OCI-LY7 (cell line): ENCODE measurements around the gene RNF223. TPM values are rescaled to one million over a fixed set of nuclear protein-coding genes. Genes with fewer than 3 reads are reported as not detected.

Experiments used
- BruUV-seq: library from RNA; stranded (reverse); fragments of 400-500 nt; replicated peaks from 2 replicates; lab custom pipeline; 2021; lab: Mats Ljungman, UMichigan
- CTCF ChIA-PET: fragments of 300-600 bp; sonication (Branson Sonifier 250); formaldehyde crosslinking; loops from one replicate; lab custom pipeline; 2022; ENCODE audit warnings: antibody characterized with exemption; ENCODE audit not compliant: unreplicated experiment; lab: Charles Lee
- POLR2A ChIA-PET: fragments of 300-600 bp; sonication (Branson Sonifier 250); formaldehyde crosslinking; loops from one replicate; lab custom pipeline; 2022; ENCODE audit warnings: antibody characterized with exemption; lab: Charles Lee
- DNase-seq: peaks from one replicate; pipeline ENCODE4 v3.0.0-alpha.2; 2015; ENCODE audit warnings: low spot score
- H2AFZ ChIP-seq: fragments of 200-600 bp; sonication (generic), shearing (Covaris generic); 2 replicates; pipeline ENCODE4 v1.6.1; 2014; ENCODE audit warnings: mild to moderate bottlenecking, antibody characterized with exemption, low read length, moderate library complexity
- H3K27ac ChIP-seq: fragments of 200-600 bp; sonication (generic); 2 replicates; pipeline ENCODE4 v1.5.1; 2014; ENCODE audit warnings: mixed run types, low read depth, mild to moderate bottlenecking, moderate library complexity, low read length, inconsistent platforms; ENCODE audit not compliant: poor library complexity, severe bottlenecking
- H3K36me3 ChIP-seq: fragments of 200-600 bp; sonication (generic); 2 replicates; pipeline ENCODE4 v1.6.1; 2014; ENCODE audit warnings: mild to moderate bottlenecking, antibody characterized with exemption, low read length, moderate library complexity, mixed read lengths; ENCODE audit not compliant: insufficient read depth
- H3K4me1 ChIP-seq: fragments of 200-600 bp; sonication (generic); 2 replicates; pipeline ENCODE4 v1.5.1; 2014; ENCODE audit warnings: mild to moderate bottlenecking, low read length; ENCODE audit not compliant: insufficient read depth, poor library complexity, severe bottlenecking
- H3K4me2 ChIP-seq: fragments of 200-600 bp; sonication (generic); 2 replicates; pipeline ENCODE4 v1.6.1; 2014; ENCODE audit warnings: mild to moderate bottlenecking, low read length
- H3K4me3 ChIP-seq: fragments of 200-600 bp; sonication (generic); 2 replicates; pipeline ENCODE4 v1.5.1; 2014; ENCODE audit warnings: mild to moderate bottlenecking, low read depth, low read length; ENCODE audit not compliant: poor library complexity, severe bottlenecking
- H3K79me2 ChIP-seq: fragments of 200-600 bp; sonication (generic); 2 replicates; pipeline ENCODE4 v1.6.1; 2016; ENCODE audit warnings: low read depth, mild to moderate bottlenecking, low read length, moderate library complexity, mixed read lengths; ENCODE audit not compliant: insufficient read depth
- H3K9me2 ChIP-seq: fragments of 200-600 bp; sonication (generic); 2 replicates; pipeline ENCODE4 v1.6.1; 2016; ENCODE audit warnings: mild to moderate bottlenecking, low read length, mixed read lengths; ENCODE audit not compliant: insufficient read depth
- H3K9me3 ChIP-seq: fragments of 200-600 bp; sonication (generic); 2 replicates; pipeline ENCODE4 v1.6.1; 2014; ENCODE audit warnings: mild to moderate bottlenecking, mixed run types, low read length, mixed read lengths
- H4K20me1 ChIP-seq: fragments of 200-600 bp; sonication (generic); 2 replicates; pipeline ENCODE4 v1.6.1; 2014; ENCODE audit warnings: mild to moderate bottlenecking, antibody characterized with exemption, low read length, moderate library complexity, mixed read lengths; ENCODE audit not compliant: insufficient read depth
- CTCF ChIP-seq: fragments of 200-600 bp; sonication (generic); conservative IDR thresholded peaks from 2 replicates; pipeline ENCODE4 v1.5.1; 2014; ENCODE audit warnings: mild to moderate bottlenecking, antibody characterized with exemption, low read length, moderate library complexity, mixed read lengths
- EZH2phosphoT487 ChIP-seq: fragments of 200-600 bp; sonication (generic); IDR thresholded peaks from 2 replicates; pipeline ENCODE4 v1.6.1; 2018; ENCODE audit warnings: low read depth, borderline replicate concordance, mild to moderate bottlenecking, mixed run types, antibody characterized with exemption, low read length, moderate library complexity, mixed read lengths
- intact Hi-C: fragments of 100-400 bp; cut with micrococcal nuclease; formaldehyde crosslinking; loops from one replicate; pipeline ENCODE4 v1.10.0; 2022; ENCODE audit not compliant: unreplicated experiment
- total RNA-seq, 2 experiments: library from RNA; depleted of rRNA in 1 of 2; stranded (reverse); fragments of >200 nt in 1 of 2; shearing (Covaris generic) in 1 of 2; gene quantifications; 2 replicates each; pipeline ENCODE4 v1.2.3, GENCODE V29; 2014 to 2022

The RNF223 gene
- total RNA-seq, 2 experiments from 2014 or later, result not detected

DNA sequence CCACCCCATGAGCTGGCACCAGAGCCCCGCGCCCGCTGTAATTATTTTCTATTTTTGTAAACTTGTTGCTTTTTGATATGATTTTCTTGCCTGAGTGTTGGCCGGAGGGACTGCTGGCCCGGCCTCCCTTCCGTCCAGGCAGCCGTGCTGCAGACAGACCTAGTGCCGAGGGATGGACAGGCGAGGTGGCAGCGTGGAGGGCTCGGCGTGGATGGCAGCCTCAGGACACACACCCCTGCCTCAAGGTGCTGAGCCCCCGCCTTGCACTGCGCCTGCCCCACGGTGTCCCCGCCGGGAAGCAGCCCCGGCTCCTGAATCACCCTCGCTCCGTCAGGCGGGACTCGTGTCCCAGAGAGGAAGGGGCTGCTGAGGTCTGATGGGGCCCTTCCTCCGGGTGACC lies 19.1 kb downstream of the RNF223 start:
- H3K27ac ChIP-seq, result no peak overlapping the region
- H3K4me1 ChIP-seq, result peaks cover 5% of the 10 kb centered on the region
- H3K4me2 ChIP-seq, result no peak overlapping the region
- no peak overlapping the region for H2AFZ ChIP-seq
- no peaks in the 10 kb centered on the region for H3K9me3 ChIP-seq
- no peaks in the 10 kb centered on the region for H3K36me3 ChIP-seq
- no peaks in the 10 kb centered on the region for H3K9me2 ChIP-seq
- BruUV-seq, result no TSS peak
- intact Hi-C loops, result no loop called here
- ChIA-PET POLR2A (no interaction called here), CTCF (interaction anchor here (0.5 kb wide), 1 partner anchor 767 kb away, joined by 9 read pairs; no protein-coding TSS in a partner anchor)
- DNase-seq, result no peak
- H3K79me2 ChIP-seq, result no peaks in the 10 kb centered on the region
- H4K20me1 ChIP-seq, result no peaks in the 10 kb centered on the region
- H3K4me3 ChIP-seq, result no peak overlapping the region
- no peak for TF ChIP-seq EZH2phosphoT487
- no peak for TF ChIP-seq CTCF

- H2AFZ ChIP-seq, result no peak overlapping the region
- no peak overlapping the region for H3K4me3 ChIP-seq
- no peaks in the 10 kb centered on the region for H3K9me3 ChIP-seq
- no peaks in the 10 kb centered on the region for H3K79me2 ChIP-seq
- H4K20me1 ChIP-seq, result no peaks in the 10 kb centered on the region
- TF ChIP-seq EZH2phosphoT487 (no peak), CTCF (no peak)
- DNase-seq, result no peak
- no TSS peak for BruUV-seq
- CTCF ChIA-PET, result interaction anchor here (0.6 kb wide), 1 partner anchor 93 kb away, joined by 5 read pairs; no protein-coding TSS in a partner anchor
- peaks cover 5% of the 10 kb centered on the region for H3K4me1 ChIP-seq
- H3K9me2 ChIP-seq, result no peaks in the 10 kb centered on the region
- intact Hi-C loops, result no loop called here
- no peak overlapping the region for H3K4me2 ChIP-seq
- H3K27ac ChIP-seq, result no peak overlapping the region
- POLR2A ChIA-PET, result no interaction called here
- H3K36me3 ChIP-seq, result no peaks in the 10 kb centered on the region
Measured at GRCh38 chr1:1054099-1054700, 19.9 kb downstream of the RNF223 start.

- Histone ChIP-seq H3K9me3 (no peaks in the 10 kb centered on the region), H3K4me1 (peaks cover under 1% of the 10 kb centered on the region), H3K79me2 (no peaks in the 10 kb centered on the region), H4K20me1 (no peaks in the 10 kb centered on the region), H3K4me2 (no peak overlapping the region), H3K27ac (no peak overlapping the region), H3K4me3 (no peak overlapping the region), H2AFZ (no peak overlapping the region), H3K36me3 (no peaks in the 10 kb centered on the region), H3K9me2 (no peaks in the 10 kb centered on the region)
- ChIA-PET CTCF (interaction anchor here (0.6 kb wide), 1 partner anchor 93 kb away, joined by 5 read pairs; no protein-coding TSS in a partner anchor), POLR2A (no interaction called here)
- no peak for DNase-seq
- TF ChIP-seq EZH2phosphoT487, result no peak
- no peak for TF ChIP-seq CTCF
- no TSS peak for BruUV-seq
- intact Hi-C loops, result no loop called here
Measured at GRCh38 chr1:1053682-1054081, 20.4 kb downstream of the RNF223 start.
